Panc1 (cell line): ENCODE results near the gene OPA1. TPM values are rescaled to one million over a fixed set of nuclear protein-coding genes. Genes with fewer than 3 reads are reported as not detected.

Experiments
- ATAC-seq: fragments of 200-7000 bp; cut with Tn5 transposase; 2 replicates; pipeline ENCODE4 v1.9.1; 2020; ENCODE audit warnings: mild to moderate bottlenecking, moderate library complexity
- BruUV-seq: library from RNA; stranded (reverse); fragments of 400-500 nt; replicated peaks from 2 replicates; lab custom pipeline; 2021; lab: Mats Ljungman, UMichigan
- CTCF ChIA-PET: fragments of 300-600 bp; sonication (Branson Sonifier 250); formaldehyde crosslinking; loops from one replicate; lab custom pipeline; 2022; ENCODE audit warnings: antibody characterized with exemption; lab: Charles Lee
- POLR2A ChIA-PET: fragments of 300-600 bp; sonication (Branson Sonifier 250); formaldehyde crosslinking; loops from one replicate; lab custom pipeline; 2022; ENCODE audit warnings: antibody characterized with exemption; lab: Charles Lee
- DNase-seq: peaks from one replicate; pipeline ENCODE4 v3.0.0-alpha.2; 2010; ENCODE audit warnings: low read depth, low spot score
- H3K27ac ChIP-seq: 2 replicates; pipeline ENCODE4 v1.5.1; 2011; ENCODE audit warnings: mild to moderate bottlenecking, low read length, inconsistent platforms
- H3K27me3 ChIP-seq: fragments of 200-500 bp; sonication (Bioruptor generic); 2 replicates; pipeline ENCODE4 v1.6.0; 2014; ENCODE audit warnings: low read length, inconsistent platforms; ENCODE audit not compliant: control insufficient read depth, insufficient read depth
- H3K36me3 ChIP-seq: fragments of 200-500 bp; sonication (Bioruptor generic); 2 replicates; pipeline ENCODE4 v1.5.1; 2014; ENCODE audit warnings: inconsistent platforms, mild to moderate bottlenecking, low read length, moderate library complexity; ENCODE audit not compliant: control insufficient read depth, insufficient read depth
- H3K4me1 ChIP-seq: 2 replicates; pipeline ENCODE4 v1.5.1; 2011; ENCODE audit warnings: inconsistent platforms, mild to moderate bottlenecking, low read length, moderate library complexity; ENCODE audit not compliant: control insufficient read depth, insufficient read depth
- H3K4me3 ChIP-seq, 2 experiments: 2 replicates each; pipeline ENCODE4 v1.5.1; 2011 to 2012; ENCODE audit warnings: low read depth in 2 of 2, low read length in 2 of 2, mild to moderate bottlenecking in 2 of 2, inconsistent platforms in 1 of 2, moderate library complexity in 1 of 2
- H3K9me3 ChIP-seq: fragments of 200-500 bp; sonication (Bioruptor generic); 2 replicates; pipeline ENCODE4 v1.5.1; 2014; ENCODE audit warnings: low read depth, mild to moderate bottlenecking, inconsistent platforms, low read length, moderate library complexity; ENCODE audit not compliant: control insufficient read depth, insufficient read depth
- POLR2AphosphoS5 ChIP-seq: IDR thresholded peaks from 2 replicates; pipeline ENCODE4 v1.6.1; 2012; ENCODE audit warnings: mild to moderate bottlenecking, low read depth, low read length, moderate library complexity
- SIN3A ChIP-seq: IDR thresholded peaks from 2 replicates; pipeline ENCODE4 v1.6.1; 2012; ENCODE audit warnings: low read depth, mild to moderate bottlenecking, low read length, moderate library complexity, borderline replicate concordance; ENCODE audit not compliant: insufficient read depth
- TCF7L2 ChIP-seq: IDR thresholded peaks from 2 replicates; pipeline ENCODE4 v1.6.1; 2011; ENCODE audit warnings: mild to moderate bottlenecking, low read depth, low read length, inconsistent platforms
- in situ Hi-C: cut with HindIII; loops from 2 replicates; pipeline ENCODE4 v1.10.0; 2016; ENCODE audit warnings: low sequenced_read_pairs, low pct_unique_long_range_greater_than_20kb
- intact Hi-C: fragments of 100-400 bp; cut with micrococcal nuclease; formaldehyde crosslinking; loops from one replicate; pipeline ENCODE4 v1.10.0; 2022; ENCODE audit not compliant: unreplicated experiment
- total RNA-seq: library from RNA; stranded (reverse); gene quantifications from one replicate; pipeline ENCODE4 v1.2.1, GENCODE V29; 2021; ENCODE audit not compliant: unreplicated experiment
- TF ChIP-seq, protein P1 (sequence below): fragments of 450-650 bp; IDR thresholded peaks from 2 replicates; pipeline ENCODE4 v1.5.1; 2017; ENCODE audit warnings: mild to moderate bottlenecking
- TF ChIP-seq, protein P2 (sequence below), 2 experiments: IDR thresholded peaks; 2 replicates each; pipeline ENCODE4 v1.6.1; 2011 to 2012; ENCODE audit warnings: low read depth in 2 of 2, control low read depth in 1 of 2, low read length in 1 of 2, mild to moderate bottlenecking in 1 of 2, moderate library complexity in 1 of 2; ENCODE audit not compliant: insufficient read depth in 1 of 2

OPA1 gene
- total RNA-seq, 1 experiment from 2014 or later: 109 TPM

DNA sequence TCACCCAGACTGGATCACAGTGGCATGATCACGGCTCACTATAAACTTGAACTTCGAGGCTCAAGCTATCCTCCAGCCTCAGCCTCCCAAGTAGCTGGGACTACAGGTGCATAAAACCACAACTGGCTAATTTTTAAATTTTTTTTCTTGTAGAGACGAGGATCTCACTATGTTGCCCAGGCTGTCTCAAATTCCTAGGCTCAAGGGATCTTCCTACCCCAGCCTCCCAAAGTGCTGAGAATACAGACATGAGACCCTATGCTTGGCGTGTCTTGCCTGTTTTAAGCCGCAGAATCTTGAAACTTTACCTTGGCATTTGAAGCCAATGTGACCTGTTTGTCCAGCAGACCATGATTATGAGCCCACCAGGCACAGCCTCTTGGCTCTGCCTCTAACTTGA, 119.9 kb downstream of the OPA1 start:
- Histone ChIP-seq H3K4me1 (no peaks in the 10 kb centered on the region), H3K27ac (no peak overlapping the region), H3K27me3 (no peaks in the 10 kb centered on the region), H3K9me3 (peaks cover 7% of the 10 kb centered on the region; the same call in 1 of the 2 replicates), H3K4me3 (no peak overlapping the region), H3K36me3 (no peaks in the 10 kb centered on the region)
- in situ Hi-C loops: no loop called here
- DNase-seq: no peak
- TF ChIP-seq, protein P1, sequence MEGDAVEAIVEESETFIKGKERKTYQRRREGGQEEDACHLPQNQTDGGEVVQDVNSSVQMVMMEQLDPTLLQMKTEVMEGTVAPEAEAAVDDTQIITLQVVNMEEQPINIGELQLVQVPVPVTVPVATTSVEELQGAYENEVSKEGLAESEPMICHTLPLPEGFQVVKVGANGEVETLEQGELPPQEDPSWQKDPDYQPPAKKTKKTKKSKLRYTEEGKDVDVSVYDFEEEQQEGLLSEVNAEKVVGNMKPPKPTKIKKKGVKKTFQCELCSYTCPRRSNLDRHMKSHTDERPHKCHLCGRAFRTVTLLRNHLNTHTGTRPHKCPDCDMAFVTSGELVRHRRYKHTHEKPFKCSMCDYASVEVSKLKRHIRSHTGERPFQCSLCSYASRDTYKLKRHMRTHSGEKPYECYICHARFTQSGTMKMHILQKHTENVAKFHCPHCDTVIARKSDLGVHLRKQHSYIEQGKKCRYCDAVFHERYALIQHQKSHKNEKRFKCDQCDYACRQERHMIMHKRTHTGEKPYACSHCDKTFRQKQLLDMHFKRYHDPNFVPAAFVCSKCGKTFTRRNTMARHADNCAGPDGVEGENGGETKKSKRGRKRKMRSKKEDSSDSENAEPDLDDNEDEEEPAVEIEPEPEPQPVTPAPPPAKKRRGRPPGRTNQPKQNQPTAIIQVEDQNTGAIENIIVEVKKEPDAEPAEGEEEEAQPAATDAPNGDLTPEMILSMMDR: no peak
- no peak for TF ChIP-seq TCF7L2
- CTCF ChIA-PET: no interaction called here
- intact Hi-C loops: no loop called here
- BruUV-seq: no TSS peak
- POLR2A ChIA-PET: no interaction called here
- ATAC-seq: no peak

DNA sequence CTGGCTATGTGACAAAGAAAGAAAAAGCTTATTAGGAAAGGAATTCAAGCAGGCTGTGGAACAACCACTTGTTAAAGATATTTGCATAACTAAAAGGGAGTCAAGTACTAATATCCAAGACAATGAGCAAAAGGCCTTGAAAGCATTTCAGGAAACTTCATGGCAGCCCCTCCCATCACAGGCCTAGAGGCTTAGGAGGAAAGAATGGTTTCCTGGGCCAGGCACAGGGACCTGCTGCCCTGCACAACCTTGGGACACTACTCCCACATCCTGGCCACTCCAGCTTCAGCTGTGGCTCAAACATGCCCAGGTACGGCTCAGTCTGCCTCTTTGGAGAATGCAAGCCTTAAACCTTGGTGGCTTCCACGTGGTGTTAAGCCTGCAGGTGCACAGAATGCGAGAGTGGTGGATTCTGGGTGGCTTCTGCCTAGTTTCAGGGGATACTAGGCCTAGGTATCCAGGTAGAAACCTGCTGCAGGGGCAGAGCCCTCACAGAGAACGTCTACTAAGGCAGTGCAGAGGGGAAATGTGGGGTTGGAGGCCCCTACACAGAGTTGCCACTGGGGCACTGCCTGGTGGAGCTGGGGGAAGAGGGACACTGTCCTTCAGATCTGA, 121.6 kb downstream of the OPA1 start:
- H3K27ac ChIP-seq: no peak overlapping the region
- H3K36me3 ChIP-seq: no peaks in the 10 kb centered on the region
- no peak for ATAC-seq
- no peak for DNase-seq
- no TSS peak for BruUV-seq
- POLR2A ChIA-PET: no interaction called here
- H3K9me3 ChIP-seq: peaks cover 9% of the 10 kb centered on the region; the same call in 1 of the 2 replicates
- no peaks in the 10 kb centered on the region for H3K27me3 ChIP-seq
- H3K4me1 ChIP-seq: no peaks in the 10 kb centered on the region
- CTCF ChIA-PET: no interaction called here
- intact Hi-C loops (no loop called here), in situ Hi-C loops (no loop called here)
- H3K4me3 ChIP-seq: no peak overlapping the region
- TF ChIP-seq POLR2AphosphoS5: no peak
- TF ChIP-seq, protein P2, sequence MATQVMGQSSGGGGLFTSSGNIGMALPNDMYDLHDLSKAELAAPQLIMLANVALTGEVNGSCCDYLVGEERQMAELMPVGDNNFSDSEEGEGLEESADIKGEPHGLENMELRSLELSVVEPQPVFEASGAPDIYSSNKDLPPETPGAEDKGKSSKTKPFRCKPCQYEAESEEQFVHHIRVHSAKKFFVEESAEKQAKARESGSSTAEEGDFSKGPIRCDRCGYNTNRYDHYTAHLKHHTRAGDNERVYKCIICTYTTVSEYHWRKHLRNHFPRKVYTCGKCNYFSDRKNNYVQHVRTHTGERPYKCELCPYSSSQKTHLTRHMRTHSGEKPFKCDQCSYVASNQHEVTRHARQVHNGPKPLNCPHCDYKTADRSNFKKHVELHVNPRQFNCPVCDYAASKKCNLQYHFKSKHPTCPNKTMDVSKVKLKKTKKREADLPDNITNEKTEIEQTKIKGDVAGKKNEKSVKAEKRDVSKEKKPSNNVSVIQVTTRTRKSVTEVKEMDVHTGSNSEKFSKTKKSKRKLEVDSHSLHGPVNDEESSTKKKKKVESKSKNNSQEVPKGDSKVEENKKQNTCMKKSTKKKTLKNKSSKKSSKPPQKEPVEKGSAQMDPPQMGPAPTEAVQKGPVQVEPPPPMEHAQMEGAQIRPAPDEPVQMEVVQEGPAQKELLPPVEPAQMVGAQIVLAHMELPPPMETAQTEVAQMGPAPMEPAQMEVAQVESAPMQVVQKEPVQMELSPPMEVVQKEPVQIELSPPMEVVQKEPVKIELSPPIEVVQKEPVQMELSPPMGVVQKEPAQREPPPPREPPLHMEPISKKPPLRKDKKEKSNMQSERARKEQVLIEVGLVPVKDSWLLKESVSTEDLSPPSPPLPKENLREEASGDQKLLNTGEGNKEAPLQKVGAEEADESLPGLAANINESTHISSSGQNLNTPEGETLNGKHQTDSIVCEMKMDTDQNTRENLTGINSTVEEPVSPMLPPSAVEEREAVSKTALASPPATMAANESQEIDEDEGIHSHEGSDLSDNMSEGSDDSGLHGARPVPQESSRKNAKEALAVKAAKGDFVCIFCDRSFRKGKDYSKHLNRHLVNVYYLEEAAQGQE (IDR thresholded peaks at IDR 0.05; ENCODE audit: insufficient read depth in 1 of 2, low read depth in 2 of 2, low read length in 1 of 2): no peak
- no peak for TF ChIP-seq SIN3A
- no peak for TF ChIP-seq TCF7L2
- TF ChIP-seq, protein P1: no peak
